CD14-positive monocyte (primary cell): ENCODE measurements around the gene FUCA2. TPM values are rescaled to one million over a fixed set of nuclear protein-coding genes. Genes with fewer than 3 reads are reported as not detected.

ENCODE experiments used
- DNase-seq, 3 donors: peaks; one replicate each; pipeline ENCODE4 v3.0.0-alpha.2; 2011 to 2022
- H2AFZ ChIP-seq: 2 replicates; pipeline ENCODE4 v1.6.0; 2012; ENCODE audit warnings: mild to moderate bottlenecking, low read depth, low read length, inconsistent platforms; ENCODE audit not compliant: insufficient read depth, poor library complexity, severe bottlenecking
- H3K27ac ChIP-seq, 2 donors: 1 replicate in 1 of 2; 2 replicates in 1 of 2; pipeline ENCODE4 v1.5.1; 2012 to 2013; ENCODE audit warnings: low read length in 2 of 2, control low read depth in 1 of 2, inconsistent platforms in 1 of 2, low read depth in 1 of 2, mild to moderate bottlenecking in 1 of 2
- H3K27me3 ChIP-seq, 2 donors: one replicate each; pipeline versions ENCODE4 v1.6.0 to v1.6.1; 2011 to 2013; ENCODE audit warnings: low read length in 2 of 2; ENCODE audit not compliant: control insufficient read depth in 2 of 2, insufficient read depth in 2 of 2
- H3K36me3 ChIP-seq, 2 donors: replicated peaks in 1 of 2; 1 replicate in 1 of 2; 2 replicates in 1 of 2; pipeline versions ENCODE4 v1.5.1 to v1.6.1; 2012 to 2013; ENCODE audit warnings: low read length in 2 of 2, control low read depth in 1 of 2, inconsistent platforms in 1 of 2, mild to moderate bottlenecking in 1 of 2; ENCODE audit not compliant: insufficient read depth in 2 of 2, control insufficient read depth in 1 of 2
- H3K4me1 ChIP-seq, 2 donors: 1 replicate in 1 of 2; 2 replicates in 1 of 2; pipeline versions ENCODE4 v1.5.1 to v1.6.1; 2012 to 2013; ENCODE audit warnings: low read length in 2 of 2, control low read depth in 1 of 2, inconsistent platforms in 1 of 2, mild to moderate bottlenecking in 1 of 2, moderate library complexity in 1 of 2; ENCODE audit not compliant: insufficient read depth in 2 of 2, control insufficient read depth in 1 of 2
- H3K4me2 ChIP-seq: replicated peaks from 2 replicates; pipeline ENCODE3; 2012; ENCODE audit warnings: low read length, moderate library complexity, mild to moderate bottlenecking; ENCODE audit not compliant: poor library complexity, severe bottlenecking; ENCODE audit errors: extremely low read depth
- H3K4me3 ChIP-seq, 3 experiments: fragments of 200-600 bp in 1 of 3; sonication (generic) in 1 of 3; replicated peaks in 1 of 3; 1 replicate in 2 of 3; 2 replicates in 1 of 3; pipeline ENCODE4 v1.5.1; 2011 to 2013; ENCODE audit warnings: low read length in 3 of 3, mild to moderate bottlenecking in 3 of 3, control low read depth in 2 of 3, low read depth in 2 of 3, inconsistent platforms in 1 of 3, moderate library complexity in 1 of 3
- H3K79me2 ChIP-seq: 2 replicates; pipeline ENCODE4 v1.6.0; 2012; ENCODE audit warnings: mild to moderate bottlenecking, control low read depth, inconsistent platforms, low read length, moderate library complexity; ENCODE audit not compliant: insufficient read depth
- H3K9ac ChIP-seq: 2 replicates; pipeline ENCODE4 v1.6.0; 2017; ENCODE audit warnings: low read length, mild to moderate bottlenecking; ENCODE audit not compliant: insufficient read depth, poor library complexity, severe bottlenecking
- H3K9me3 ChIP-seq, 2 donors: replicated peaks in 1 of 2; 1 replicate in 1 of 2; 2 replicates in 1 of 2; pipeline versions ENCODE4 v1.5.1 to v1.6.1; 2012 to 2013; ENCODE audit warnings: low read length in 2 of 2, control low read depth in 1 of 2; ENCODE audit not compliant: control insufficient read depth in 1 of 2, insufficient read depth in 1 of 2
- H4K20me1 ChIP-seq: 2 replicates; pipeline ENCODE4 v1.6.0; 2012; ENCODE audit warnings: mild to moderate bottlenecking, low read length, control low read depth, moderate library complexity; ENCODE audit not compliant: insufficient read depth
- H3K27ac Mint-ChIP-seq, 7 donors: one replicate each; pipeline ENCODE4 v1.8.0; 2020; ENCODE audit warnings: mild to moderate bottlenecking in 7 of 7, mixed read lengths in 7 of 7, moderate library complexity in 6 of 7, inconsistent platforms in 2 of 7
- H3K27me3 Mint-ChIP-seq, 3 donors: one replicate each; pipeline ENCODE4 v1.8.0; 2021 to 2022; ENCODE audit warnings: low read depth in 3 of 3, mild to moderate bottlenecking in 3 of 3, mixed read lengths in 3 of 3, moderate library complexity in 3 of 3, inconsistent platforms in 1 of 3
- H3K36me3 Mint-ChIP-seq, 2 donors: one replicate each; pipeline ENCODE4 v1.8.0; 2020; ENCODE audit warnings: mixed read lengths in 2 of 2, inconsistent platforms in 1 of 2, mild to moderate bottlenecking in 1 of 2
- H3K4me1 Mint-ChIP-seq: one replicate; pipeline ENCODE4 v1.8.0; 2020; ENCODE audit warnings: mild to moderate bottlenecking, mixed read lengths
- H3K4me3 Mint-ChIP-seq, 2 donors: one replicate each; pipeline ENCODE4 v1.8.0; 2020; ENCODE audit warnings: mild to moderate bottlenecking in 2 of 2, mixed read lengths in 2 of 2, moderate library complexity in 1 of 2
- H3K9me3 Mint-ChIP-seq, 7 donors: one replicate each; pipeline ENCODE4 v1.8.0; 2020 to 2022; ENCODE audit warnings: mixed read lengths in 7 of 7, mild to moderate bottlenecking in 6 of 7, moderate library complexity in 6 of 7, inconsistent platforms in 2 of 7
- CTCF ChIP-seq: fragments of 200-600 bp; IDR thresholded peaks from one replicate; pipeline ENCODE4 v1.8.0; 2022; ENCODE audit warnings: antibody characterized with exemption, mild to moderate bottlenecking
- WGBS: methylation state at CpG from one replicate; pipeline ENCODE4 v1.1.5; 2013; ENCODE audit warnings: missing lambda C conversion rate; ENCODE audit not compliant: insufficient coverage; 5-methylcytosine and 5-hydroxymethylcytosine counted together
- intact Hi-C, 2 donors: fragments of 100-400 bp; cut with micrococcal nuclease; formaldehyde crosslinking; loops; one replicate each; pipeline versions ENCODE4 v1.15.0 to v1.15.1; 2023
- polyA plus RNA-seq, 3 donors: library from polyadenylated mRNA; depleted of rRNA in 1 of 3; unstranded in 2 of 3; stranded (reverse) in 1 of 3; fragments of 300-500 nt in 2 of 3; fragments of >200 nt in 1 of 3; fragmentation: Illumina TruSeq in 2 of 3; gene quantifications; 1 replicate in 2 of 3; 2 replicates in 1 of 3; pipeline ENCODE4 v1.2.3, GENCODE V29; 2012 to 2021

Gene FUCA2
- polyA plus RNA-seq, 3 donors = 35.7 to 93.5 (median 83.7) TPM

- no peak overlapping the region for H3K9ac ChIP-seq
- Mint-ChIP-seq H3K36me3 (peaks cover 27 to 37% of the 10 kb centered on the region in 2 donors), H3K4me3 (no peak overlapping the region), H3K9me3 (peaks cover 0 to 5% (median 0%) of the 10 kb centered on the region in 7 donors), H3K27ac (peak overlapping the region in 1 of 7 donors; percentile 25), H3K27me3 (no peaks in the 10 kb centered on the region), H3K4me1 (peaks cover 32% of the 10 kb centered on the region)
- H3K4me2 ChIP-seq = no peak overlapping the region
- H3K36me3 ChIP-seq = peaks cover 5 to 32% of the 10 kb centered on the region in 2 donors
- no peak for TF ChIP-seq CTCF
- peaks cover 2 to 10% of the 10 kb centered on the region in 2 donors for H3K4me1 ChIP-seq
- 100% methylated on average over 3 of the region's 6 CpGs for WGBS
- H3K79me2 ChIP-seq = peaks cover 82% of the 10 kb centered on the region
- no peaks in the 10 kb centered on the region for H3K27me3 ChIP-seq
- H3K9me3 ChIP-seq = peaks cover 0 to 2% of the 10 kb centered on the region in 2 donors
- DNase-seq = no peak
- H3K27ac ChIP-seq = no peak overlapping the region
- no peak overlapping the region for H2AFZ ChIP-seq
- H3K4me3 ChIP-seq = no peak overlapping the region
- peaks cover 60% of the 10 kb centered on the region for H4K20me1 ChIP-seq
- intact Hi-C loops = no loop called here
Observed at GRCh38 chr6:143556529-143556928, 45.0 kb upstream of the FUCA2 start.

- Histone ChIP-seq H4K20me1 (peaks cover 58% of the 10 kb centered on the region), H3K27ac (peak overlapping the region in 1 of 2 donors; percentile 23), H3K4me3 (no peak overlapping the region), H3K9me3 (no peaks in the 10 kb centered on the region), H3K79me2 (peaks cover 81% of the 10 kb centered on the region), H2AFZ (no peak overlapping the region), H3K4me2 (no peak overlapping the region), H3K27me3 (no peaks in the 10 kb centered on the region), H3K4me1 (peaks cover 0 to 10% of the 10 kb centered on the region in 2 donors), H3K9ac (no peak overlapping the region), H3K36me3 (peaks cover 5 to 23% of the 10 kb centered on the region in 2 donors)
- no peak for DNase-seq
- Mint-ChIP-seq H3K36me3 (peaks cover 21 to 33% of the 10 kb centered on the region in 2 donors), H3K27ac (peak overlapping the region in 1 of 7 donors; percentile 23), H3K27me3 (no peaks in the 10 kb centered on the region), H3K4me1 (peaks cover 28% of the 10 kb centered on the region), H3K4me3 (no peak overlapping the region), H3K9me3 (peaks cover 0 to 2% (median 0%) of the 10 kb centered on the region in 7 donors)
- TF ChIP-seq CTCF = no peak
- intact Hi-C loops = no loop called here
- no CpG with 5 or more reads among the region's 3 CpGs for WGBS
Observed at GRCh38 chr6:143555582-143555981, 44.1 kb upstream of the FUCA2 start.
